Esophagus squamous epithelium (tissue), 5 donors: Measurements from ENCODE around the gene METTL16. TPM values are rescaled to one million over a fixed set of nuclear protein-coding genes. Genes with fewer than 3 reads are reported as not detected.

Experiments
- DNase-seq: peaks from one replicate; lab custom pipeline; 2025; lab: John Stamatoyannopoulos, UW
- H3K27ac ChIP-seq, 4 donors: fragments of 200-600 bp; sonication (generic); one replicate each; pipeline ENCODE4 v1.5.1; 2016 to 2019; ENCODE audit warnings: mild to moderate bottlenecking in 1 of 4
- H3K27me3 ChIP-seq, 4 donors: fragments of 200-600 bp; sonication (generic); 1 replicate in 3 of 4; 2 replicates in 1 of 4; pipeline versions ENCODE4 v1.5.1 to v1.6.0; 2017 to 2021; ENCODE audit warnings: antibody characterized with exemption in 1 of 4
- H3K36me3 ChIP-seq, 3 donors: fragments of 200-600 bp; sonication (generic); one replicate each; pipeline ENCODE4 v1.5.1; 2016 to 2019
- H3K4me1 ChIP-seq, 3 donors: fragments of 200-600 bp; sonication (generic); one replicate each; pipeline ENCODE4 v1.5.1; 2017 to 2019
- H3K4me3 ChIP-seq, 4 donors: fragments of 200-600 bp; sonication (generic); 1 replicate in 3 of 4; 2 replicates in 1 of 4; pipeline ENCODE4 v1.5.1; 2016 to 2019; ENCODE audit warnings: mild to moderate bottlenecking in 2 of 4, moderate library complexity in 1 of 4
- H3K9me3 ChIP-seq, 3 donors: fragments of 200-600 bp; sonication (generic); one replicate each; pipeline ENCODE4 v1.5.1; 2016 to 2019
- CTCF ChIP-seq, 6 experiments: fragments of 450-650 bp in 4 of 6; fragments of 200-600 bp in 2 of 6; sonication (generic) in 2 of 6; IDR thresholded peaks; one replicate each; pipeline ENCODE4 v1.5.1; 2016 to 2019; ENCODE audit warnings: antibody characterized with exemption in 6 of 6, mild to moderate bottlenecking in 4 of 6, moderate library complexity in 4 of 6
- POLR2A ChIP-seq, 4 donors: fragments of 450-650 bp; IDR thresholded peaks; one replicate each; pipeline ENCODE4 v1.6.1; 2017; ENCODE audit warnings: antibody characterized with exemption in 4 of 4, mild to moderate bottlenecking in 4 of 4, moderate library complexity in 3 of 4
- WGBS, 2 donors: methylation state at CpG; one replicate each; pipeline ENCODE4 v1.1.5; 2018; 5-methylcytosine and 5-hydroxymethylcytosine counted together
- intact Hi-C: fragments of 100-400 bp; cut with DNase I; formaldehyde crosslinking; loops from one replicate; pipeline ENCODE4 v1.15.0; 2022
- total RNA-seq, 4 donors: library from RNA; depleted of rRNA; stranded (reverse); fragments of >200 nt; gene quantifications; one replicate each; pipeline ENCODE4 v1.1.0, GENCODE V29; 2016
- donor health status: DM: yes; HTN: yes; CAD: no.

Gene METTL16
- total RNA-seq, 4 donors from 2014 or later: 12.5 to 31.5 (median 25.3) TPM

- TF ChIP-seq CTCF (IDR thresholded peaks at IDR 0.05) (no peak), POLR2A (IDR thresholded peaks at IDR 0.05) (no peak)
- Histone ChIP-seq H3K36me3 (peaks cover 0 to 15% (median 0%) of the 10 kb centered on the region in 3 donors), H3K27me3 (no peaks in the 10 kb centered on the region), H3K27ac (no peak overlapping the region), H3K4me1 (peaks cover 8 to 34% (median 21%) of the 10 kb centered on the region in 3 donors), H3K9me3 (no peaks in the 10 kb centered on the region), H3K4me3 (no peak overlapping the region)
- intact Hi-C loops: no loop called here
- DNase-seq: no peak
- 47 to 89% methylated on average over 2 of the region's 2 CpGs for WGBS, 2 donors
Measured at GRCh38 chr17:2481760-2482159, 29.9 kb downstream of the METTL16 start.

DNA sequence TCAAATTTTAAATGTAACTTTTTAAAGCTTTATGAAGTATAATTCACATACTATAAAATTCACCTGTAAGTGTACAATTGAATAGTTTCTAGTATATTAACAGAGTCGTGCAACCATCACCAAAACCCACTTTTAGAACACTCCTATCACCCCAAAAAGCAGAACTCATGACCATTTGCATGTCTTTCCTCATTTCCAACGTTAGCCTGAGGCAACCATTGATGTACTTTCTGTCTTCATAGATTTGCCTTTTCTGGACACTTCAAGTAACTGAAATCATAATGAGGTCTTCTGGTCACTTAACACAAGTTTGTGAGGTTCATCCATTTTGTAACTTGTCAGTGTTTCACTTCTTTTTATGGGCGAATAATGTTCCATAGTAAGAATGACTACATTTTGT lies 33.2 kb downstream of the METTL16 start:
- WGBS, 2 donors: 63 to 73% methylated on average over 3 of the region's 3 CpGs
- no peak for TF ChIP-seq POLR2A (IDR thresholded peaks at IDR 0.05)
- no peak for TF ChIP-seq CTCF (IDR thresholded peaks at IDR 0.05)

DNA sequence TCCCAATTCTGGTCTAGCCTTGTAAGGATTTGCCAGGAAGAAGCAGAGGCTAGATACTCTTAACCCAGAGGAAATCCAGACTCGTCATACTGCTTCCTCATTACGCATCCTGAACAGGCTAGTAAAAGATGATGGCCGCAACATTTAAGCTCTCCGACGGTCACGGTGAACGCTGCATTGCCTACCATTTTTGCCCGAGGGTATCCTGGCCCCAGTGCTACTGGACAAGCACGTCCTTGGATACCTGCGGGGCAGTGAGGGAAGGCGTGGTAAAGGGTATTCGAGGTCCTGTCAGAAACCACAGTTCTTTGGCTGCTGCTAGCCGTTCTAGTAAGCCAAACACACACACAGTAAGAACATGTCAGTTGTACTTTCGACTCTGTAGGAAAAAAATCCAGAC lies 36.6 kb downstream of the METTL16 start:
- Histone ChIP-seq H3K4me3 (no peak overlapping the region), H3K9me3 (no peaks in the 10 kb centered on the region), H3K27ac (no peak overlapping the region), H3K27me3 (no peaks in the 10 kb centered on the region), H3K36me3 (peaks cover 0 to 82% (median 13%) of the 10 kb centered on the region in 3 donors), H3K4me1 (no peaks in the 10 kb centered on the region)
- intact Hi-C loops: no loop called here
- 92 to 93% methylated on average over 11 to 14 of the region's 14 CpGs for WGBS, 2 donors
- DNase-seq: no peak
- TF ChIP-seq CTCF (IDR thresholded peaks at IDR 0.05) (no peak), POLR2A (IDR thresholded peaks at IDR 0.05) (no peak)

More for the DNA sequence above, 33.2 kb downstream of the METTL16 start:
- H3K36me3 ChIP-seq: peaks cover 0 to 48% (median 0%) of the 10 kb centered on the region in 3 donors
- intact Hi-C loops: no loop called here
- no peak overlapping the region for H3K4me3 ChIP-seq
- H3K9me3 ChIP-seq: no peaks in the 10 kb centered on the region
- H3K27ac ChIP-seq: no peak overlapping the region
- H3K4me1 ChIP-seq: peaks cover 0 to 7% (median 0%) of the 10 kb centered on the region in 3 donors
- DNase-seq: no peak
- H3K27me3 ChIP-seq: no peaks in the 10 kb centered on the region

- WGBS, 2 donors: 89 to 93% methylated on average over 5 to 9 of the region's 9 CpGs
- no peak overlapping the region for H3K4me3 ChIP-seq
- DNase-seq: no peak
- H3K9me3 ChIP-seq: no peaks in the 10 kb centered on the region
- no peaks in the 10 kb centered on the region for H3K4me1 ChIP-seq
- H3K27me3 ChIP-seq: no peaks in the 10 kb centered on the region
- TF ChIP-seq CTCF (IDR thresholded peaks at IDR 0.05) (no peak), POLR2A (IDR thresholded peaks at IDR 0.05) (no peak)
- H3K27ac ChIP-seq: no peak overlapping the region
- intact Hi-C loops: no loop called here
- peaks cover 0 to 89% (median 13%) of the 10 kb centered on the region in 3 donors for H3K36me3 ChIP-seq
Measured at GRCh38 chr17:2474371-2474770, 37.3 kb downstream of the METTL16 start.

GRCh38 chr17:2468270-2468669 lies 43.4 kb downstream of the METTL16 start:
- TF ChIP-seq POLR2A (IDR thresholded peaks at IDR 0.05): no peak
- TF ChIP-seq CTCF (IDR thresholded peaks at IDR 0.05): no peak
- H3K36me3 ChIP-seq: peaks cover 6 to 91% (median 32%) of the 10 kb centered on the region in 3 donors

More at GRCh38 chr17:2468270-2468669, 43.4 kb downstream of the METTL16 start:
- Histone ChIP-seq H3K27ac (no peak overlapping the region), H3K9me3 (no peaks in the 10 kb centered on the region), H3K4me1 (no peaks in the 10 kb centered on the region), H3K27me3 (no peaks in the 10 kb centered on the region), H3K4me3 (no peak overlapping the region)
- 67 to 75% methylated on average over 4 of the region's 4 CpGs for WGBS, 2 donors
- DNase-seq: no peak
- intact Hi-C loops: no loop called here
